AG10803 (cell line): Measurements from ENCODE around the gene USP35.

Experiments
- DNase-seq: peaks from one replicate; pipeline ENCODE4 v3.0.0; 2010; ENCODE audit warnings: low read depth
- H3K4me3 ChIP-seq: 2 replicates; pipeline ENCODE4 v1.5.1; 2011; ENCODE audit warnings: mild to moderate bottlenecking, low read length, control low read depth
- CTCF ChIP-seq: conservative IDR thresholded peaks from 2 replicates; pipeline ENCODE4 v1.5.1; 2011; ENCODE audit warnings: mild to moderate bottlenecking, low read length, control low read depth, inconsistent platforms

Gene USP35

GRCh38 chr11:78192223-78192719, 3.6 kb downstream of the USP35 start:
- no peak overlapping the region for H3K4me3 ChIP-seq
- TF ChIP-seq CTCF: no peak
- no peak for DNase-seq

DNA sequence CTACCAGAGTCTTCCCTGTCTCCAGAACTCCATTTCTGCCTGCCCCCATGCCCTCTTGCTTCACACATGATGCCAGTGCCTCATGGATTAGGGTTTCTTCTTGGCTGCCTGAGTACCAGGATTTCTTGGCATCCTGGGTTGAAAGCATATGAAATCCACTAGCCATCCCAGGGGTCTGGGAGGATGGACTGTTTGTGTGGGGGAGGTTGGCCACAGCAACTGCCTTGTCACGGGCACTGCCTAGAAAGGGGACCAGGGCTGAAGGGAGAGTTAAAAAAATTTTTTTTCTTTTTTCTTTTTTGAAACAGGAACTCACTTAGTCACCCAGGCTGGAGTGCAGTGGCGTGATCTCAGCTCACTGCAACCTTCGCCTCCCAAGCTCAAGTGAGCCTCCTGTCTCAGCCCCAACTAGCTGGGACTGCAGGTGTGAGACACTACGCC, 4.2 kb downstream of the USP35 start:
- no peak overlapping the region for H3K4me3 ChIP-seq
- DNase-seq: no peak
- TF ChIP-seq CTCF: no peak

DNA sequence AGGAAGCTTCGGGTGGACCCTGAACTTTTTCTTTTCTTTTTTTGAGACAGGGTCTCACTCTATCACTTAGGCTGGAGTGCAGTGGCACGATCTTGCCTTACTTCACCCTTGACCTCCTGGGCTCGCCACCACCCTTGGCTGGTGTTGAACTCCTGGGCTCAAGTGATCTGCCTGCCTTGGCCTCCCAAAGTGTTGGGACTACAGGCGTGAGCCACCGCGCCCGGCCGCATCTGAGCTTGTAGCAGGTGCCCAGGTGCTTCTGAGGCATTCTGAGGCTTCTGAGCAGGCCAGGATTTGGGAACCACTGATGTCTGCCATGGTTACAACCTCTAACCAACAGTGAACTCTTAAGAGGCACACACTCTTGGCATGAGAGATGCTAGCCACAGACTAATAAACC, 5.1 kb downstream of the USP35 start:
- no peak overlapping the region for H3K4me3 ChIP-seq
- no peak for TF ChIP-seq CTCF
- no peak for DNase-seq

GRCh38 chr11:78194490-78194889, 5.8 kb downstream of the USP35 start:
- DNase-seq: no peak
- no peak for TF ChIP-seq CTCF
- H3K4me3 ChIP-seq: no peak overlapping the region

GRCh38 chr11:78195917-78196560, 7.3 kb downstream of the USP35 start:
- no peak for TF ChIP-seq CTCF

DNA sequence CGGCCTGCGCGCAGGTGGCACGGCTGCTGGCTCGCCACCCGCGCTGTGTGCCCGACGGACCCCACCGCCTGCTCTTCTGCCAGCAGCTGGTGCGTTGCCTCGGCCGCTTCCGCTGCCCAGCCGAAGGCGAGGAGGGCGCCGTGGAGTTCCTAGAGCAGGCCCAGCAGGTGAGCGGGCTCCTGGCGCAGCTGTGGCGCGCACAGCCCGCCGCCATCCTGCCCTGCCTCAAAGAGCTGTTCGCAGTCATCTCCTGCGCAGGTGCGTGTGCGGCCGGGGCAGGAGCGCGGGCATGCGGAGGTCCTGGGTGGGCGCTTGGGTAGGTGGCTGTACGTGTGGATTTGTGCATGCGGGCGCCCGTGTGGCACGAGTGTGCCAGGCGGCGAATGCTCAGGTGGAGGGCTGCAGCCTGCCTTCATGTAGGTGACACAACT, 8.0 kb downstream of the USP35 start:
- no peak for TF ChIP-seq CTCF
- no peak for DNase-seq
- no peak overlapping the region for H3K4me3 ChIP-seq

More at GRCh38 chr11:78195917-78196560, 7.3 kb downstream of the USP35 start:
- H3K4me3 ChIP-seq: no peak overlapping the region
- no peak for DNase-seq

DNA sequence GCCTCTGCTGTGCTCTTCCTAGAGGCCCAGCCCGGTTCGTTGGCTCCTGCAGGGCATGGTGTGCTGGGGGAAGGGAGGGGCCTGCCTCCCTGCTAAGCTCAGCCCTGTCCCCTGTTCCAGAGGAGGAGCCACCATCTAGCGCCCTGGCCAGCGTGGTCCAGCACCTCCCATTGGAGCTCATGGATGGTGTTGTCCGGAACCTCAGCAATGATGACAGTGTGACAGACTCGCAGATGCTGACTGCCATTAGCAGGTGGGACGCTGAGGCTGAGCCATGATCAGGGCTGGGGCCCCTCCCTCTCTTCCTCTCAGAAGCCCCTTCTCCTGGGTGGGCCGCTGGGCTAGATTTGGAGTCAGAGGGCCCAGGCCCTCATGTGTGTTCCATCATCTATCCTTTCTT, 9.1 kb downstream of the USP35 start:
- H3K4me3 ChIP-seq: no peak overlapping the region
- no peak for DNase-seq
- no peak for TF ChIP-seq CTCF
